ENCODE data around the gene CACNB2.

- TF ChIP-seq, protein P1, sequence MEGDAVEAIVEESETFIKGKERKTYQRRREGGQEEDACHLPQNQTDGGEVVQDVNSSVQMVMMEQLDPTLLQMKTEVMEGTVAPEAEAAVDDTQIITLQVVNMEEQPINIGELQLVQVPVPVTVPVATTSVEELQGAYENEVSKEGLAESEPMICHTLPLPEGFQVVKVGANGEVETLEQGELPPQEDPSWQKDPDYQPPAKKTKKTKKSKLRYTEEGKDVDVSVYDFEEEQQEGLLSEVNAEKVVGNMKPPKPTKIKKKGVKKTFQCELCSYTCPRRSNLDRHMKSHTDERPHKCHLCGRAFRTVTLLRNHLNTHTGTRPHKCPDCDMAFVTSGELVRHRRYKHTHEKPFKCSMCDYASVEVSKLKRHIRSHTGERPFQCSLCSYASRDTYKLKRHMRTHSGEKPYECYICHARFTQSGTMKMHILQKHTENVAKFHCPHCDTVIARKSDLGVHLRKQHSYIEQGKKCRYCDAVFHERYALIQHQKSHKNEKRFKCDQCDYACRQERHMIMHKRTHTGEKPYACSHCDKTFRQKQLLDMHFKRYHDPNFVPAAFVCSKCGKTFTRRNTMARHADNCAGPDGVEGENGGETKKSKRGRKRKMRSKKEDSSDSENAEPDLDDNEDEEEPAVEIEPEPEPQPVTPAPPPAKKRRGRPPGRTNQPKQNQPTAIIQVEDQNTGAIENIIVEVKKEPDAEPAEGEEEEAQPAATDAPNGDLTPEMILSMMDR (IDR thresholded peaks at IDR 0.05; ENCODE audit: low read depth, low read length): no peak
- TF ChIP-seq EZH2phosphoT487 (IDR thresholded peaks at IDR 0.05; ENCODE audit: low read depth): no peak
Observed at GRCh38 chr10:18406136-18406535, 265.9 kb downstream of the CACNB2 start.
